Skeletal muscle satellite cell (primary cell): ENCODE results near the gene SLCO1A2.

Experiments used
- H3K27me3 ChIP-seq: 2 replicates; pipeline ENCODE4 v1.7.0; 2013; ENCODE audit warnings: low read length; ENCODE audit not compliant: control insufficient read depth, insufficient read depth
- H3K36me3 ChIP-seq: 2 replicates; pipeline ENCODE4 v1.7.0; 2013; ENCODE audit warnings: mild to moderate bottlenecking, control low read depth, low read length; ENCODE audit not compliant: insufficient read depth
- H3K4me1 ChIP-seq: 2 replicates; pipeline ENCODE4 v1.7.0; 2013; ENCODE audit warnings: low read length; ENCODE audit not compliant: control insufficient read depth, insufficient read depth
- H3K4me2 ChIP-seq: 2 replicates; pipeline ENCODE4 v1.7.0; 2013; ENCODE audit warnings: mild to moderate bottlenecking, low read length
- H3K4me3 ChIP-seq: 2 replicates; pipeline ENCODE4 v1.7.0; 2013; ENCODE audit warnings: low read length
- H3K9ac ChIP-seq: 2 replicates; pipeline ENCODE4 v1.7.0; 2013; ENCODE audit warnings: mild to moderate bottlenecking, low read depth, low read length, moderate library complexity
- H3K9me3 ChIP-seq: replicated peaks from 2 replicates; pipeline ENCODE4 v1.7.0; 2013; ENCODE audit warnings: mild to moderate bottlenecking, control low read depth, low read length

Gene SLCO1A2

DNA sequence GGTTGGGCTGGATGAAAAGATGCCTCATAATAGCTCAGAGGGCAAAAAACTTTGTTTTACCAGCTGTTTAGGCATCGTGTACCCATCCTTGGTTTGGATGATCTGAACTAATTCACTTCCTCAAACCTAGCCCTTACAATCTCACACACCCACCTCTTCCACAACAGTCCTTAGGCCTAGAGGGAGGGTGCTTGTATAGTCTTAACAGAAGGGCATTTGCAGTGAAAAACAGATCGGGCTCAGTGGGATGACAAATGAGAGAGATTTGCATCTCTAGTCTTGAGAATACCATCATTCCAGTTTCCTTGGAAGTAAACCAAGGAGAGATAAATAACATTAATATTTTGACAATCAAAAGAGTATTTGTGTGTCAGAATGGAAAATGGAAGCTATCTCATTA lies 11.0 kb downstream of the SLCO1A2 start:
- Histone ChIP-seq H3K27me3 (no peaks in the 10 kb centered on the region), H3K4me1 (no peaks in the 10 kb centered on the region), H3K36me3 (no peaks in the 10 kb centered on the region), H3K9ac (no peak overlapping the region), H3K4me2 (no peak overlapping the region), H3K4me3 (no peak overlapping the region), H3K9me3 (no peaks in the 10 kb centered on the region)

- Histone ChIP-seq H3K27me3 (no peaks in the 10 kb centered on the region), H3K36me3 (no peaks in the 10 kb centered on the region), H3K9ac (no peak overlapping the region), H3K4me1 (peaks cover 6% of the 10 kb centered on the region), H3K4me3 (no peak overlapping the region), H3K4me2 (no peak overlapping the region), H3K9me3 (no peaks in the 10 kb centered on the region)
Measured at GRCh38 chr12:21308785-21309184, 25.9 kb downstream of the SLCO1A2 start.

- Histone ChIP-seq H3K36me3 (no peaks in the 10 kb centered on the region), H3K27me3 (no peaks in the 10 kb centered on the region), H3K4me3 (no peak overlapping the region), H3K9ac (no peak overlapping the region), H3K9me3 (no peaks in the 10 kb centered on the region), H3K4me2 (no peak overlapping the region), H3K4me1 (peaks cover 13% of the 10 kb centered on the region)
Measured at GRCh38 chr12:21305661-21306060, 29.1 kb downstream of the SLCO1A2 start.

- no peak overlapping the region for H3K4me3 ChIP-seq
- peaks cover 13% of the 10 kb centered on the region for H3K4me1 ChIP-seq
Measured at GRCh38 chr12:21300632-21301031, 34.1 kb downstream of the SLCO1A2 start.

DNA sequence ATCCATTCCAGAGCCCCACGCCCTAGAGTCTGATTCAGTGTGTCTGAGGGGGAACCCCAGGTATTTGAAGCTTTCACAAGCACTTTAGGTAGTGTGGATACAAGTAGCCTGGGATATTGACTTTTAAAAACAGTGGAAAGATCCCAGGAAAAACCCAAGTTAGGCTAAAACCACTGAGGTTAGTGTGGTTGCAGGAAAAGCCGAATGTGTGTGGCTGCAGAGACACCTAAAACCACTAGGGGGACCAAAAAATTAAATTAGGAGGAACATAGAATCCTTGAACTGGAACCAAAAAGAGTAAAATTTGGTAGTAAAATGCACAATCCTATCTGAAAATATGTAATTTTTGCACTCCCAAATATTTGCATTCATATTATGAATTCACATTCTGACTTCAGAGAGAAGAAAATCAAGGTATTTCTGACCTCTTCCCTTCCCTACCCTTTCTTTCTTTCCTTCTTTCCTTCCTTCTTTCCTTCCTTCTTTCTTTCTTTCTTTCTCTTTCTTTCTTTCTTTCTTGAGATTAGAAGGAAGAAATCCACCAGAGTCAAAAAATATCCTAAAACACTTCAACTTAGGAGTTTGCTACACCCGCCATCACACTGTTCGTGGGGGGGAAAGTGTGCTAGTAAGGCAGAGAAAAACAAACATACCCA lies 37.8 kb downstream of the SLCO1A2 start:
- no peak overlapping the region for H3K4me2 ChIP-seq
- no peaks in the 10 kb centered on the region for H3K9me3 ChIP-seq
- H3K36me3 ChIP-seq: no peaks in the 10 kb centered on the region
- no peak overlapping the region for H3K9ac ChIP-seq
- no peak overlapping the region for H3K4me3 ChIP-seq
- H3K4me1 ChIP-seq: peaks cover 7% of the 10 kb centered on the region
- H3K27me3 ChIP-seq: no peaks in the 10 kb centered on the region

More at GRCh38 chr12:21300632-21301031, 34.1 kb downstream of the SLCO1A2 start:
- H3K4me2 ChIP-seq: no peak overlapping the region
- H3K27me3 ChIP-seq: no peaks in the 10 kb centered on the region
- H3K9ac ChIP-seq: no peak overlapping the region
- H3K36me3 ChIP-seq: no peaks in the 10 kb centered on the region
- no peaks in the 10 kb centered on the region for H3K9me3 ChIP-seq

GRCh38 chr12:21296348-21296747 lies 38.4 kb downstream of the SLCO1A2 start:
- no peaks in the 10 kb centered on the region for H3K36me3 ChIP-seq

GRCh38 chr12:21294176-21294575 lies 40.5 kb downstream of the SLCO1A2 start:
- no peaks in the 10 kb centered on the region for H3K27me3 ChIP-seq
- H3K36me3 ChIP-seq: no peaks in the 10 kb centered on the region
- H3K9me3 ChIP-seq: no peaks in the 10 kb centered on the region
- no peak overlapping the region for H3K4me2 ChIP-seq
- no peak overlapping the region for H3K4me3 ChIP-seq
- no peaks in the 10 kb centered on the region for H3K4me1 ChIP-seq
- no peak overlapping the region for H3K9ac ChIP-seq

More at GRCh38 chr12:21296348-21296747, 38.4 kb downstream of the SLCO1A2 start:
- Histone ChIP-seq H3K4me2 (no peak overlapping the region), H3K9me3 (no peaks in the 10 kb centered on the region), H3K9ac (no peak overlapping the region), H3K4me3 (no peak overlapping the region), H3K27me3 (no peaks in the 10 kb centered on the region), H3K4me1 (peaks cover 1% of the 10 kb centered on the region)

GRCh38 chr12:21292111-21292510 lies 42.6 kb downstream of the SLCO1A2 start:
- Histone ChIP-seq H3K36me3 (no peaks in the 10 kb centered on the region), H3K4me3 (no peak overlapping the region), H3K4me1 (no peaks in the 10 kb centered on the region), H3K9ac (no peak overlapping the region), H3K9me3 (no peaks in the 10 kb centered on the region), H3K27me3 (no peaks in the 10 kb centered on the region), H3K4me2 (no peak overlapping the region)

DNA sequence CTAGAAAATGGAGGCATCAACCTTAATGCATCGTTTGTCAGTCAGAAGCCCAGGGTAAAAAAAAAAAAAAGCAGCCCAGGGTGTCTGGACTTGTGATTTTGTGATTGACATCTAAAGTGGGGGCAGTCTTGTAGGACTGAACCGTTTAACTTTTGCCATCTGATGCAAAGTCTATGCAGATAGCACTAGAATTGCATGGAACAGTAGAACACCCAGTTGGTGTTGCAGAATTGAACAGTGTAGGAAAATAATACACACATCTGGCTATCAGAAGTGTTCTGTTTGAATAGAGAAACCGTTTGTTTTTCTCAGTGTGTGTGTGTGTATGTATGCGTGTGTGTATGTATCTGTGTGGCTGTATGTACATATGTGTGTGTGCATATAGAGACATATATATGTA lies 45.0 kb downstream of the SLCO1A2 start:
- no peak overlapping the region for H3K4me2 ChIP-seq
- no peaks in the 10 kb centered on the region for H3K36me3 ChIP-seq
- no peaks in the 10 kb centered on the region for H3K9me3 ChIP-seq
- no peaks in the 10 kb centered on the region for H3K27me3 ChIP-seq
- no peak overlapping the region for H3K9ac ChIP-seq
- no peaks in the 10 kb centered on the region for H3K4me1 ChIP-seq
- H3K4me3 ChIP-seq: no peak overlapping the region

GRCh38 chr12:21276826-21277225 lies 57.9 kb downstream of the SLCO1A2 start:
- Histone ChIP-seq H3K27me3 (no peaks in the 10 kb centered on the region), H3K9ac (no peak overlapping the region), H3K9me3 (no peaks in the 10 kb centered on the region), H3K4me3 (no peak overlapping the region), H3K36me3 (no peaks in the 10 kb centered on the region), H3K4me2 (no peak overlapping the region), H3K4me1 (no peaks in the 10 kb centered on the region)

- H3K4me2 ChIP-seq: no peak overlapping the region
- H3K27me3 ChIP-seq: no peaks in the 10 kb centered on the region
- H3K4me3 ChIP-seq: no peak overlapping the region
- no peaks in the 10 kb centered on the region for H3K9me3 ChIP-seq
- H3K36me3 ChIP-seq: no peaks in the 10 kb centered on the region
- H3K9ac ChIP-seq: no peak overlapping the region
- H3K4me1 ChIP-seq: peaks cover 5% of the 10 kb centered on the region
Measured at GRCh38 chr12:21265932-21266331, 68.8 kb downstream of the SLCO1A2 start.

DNA sequence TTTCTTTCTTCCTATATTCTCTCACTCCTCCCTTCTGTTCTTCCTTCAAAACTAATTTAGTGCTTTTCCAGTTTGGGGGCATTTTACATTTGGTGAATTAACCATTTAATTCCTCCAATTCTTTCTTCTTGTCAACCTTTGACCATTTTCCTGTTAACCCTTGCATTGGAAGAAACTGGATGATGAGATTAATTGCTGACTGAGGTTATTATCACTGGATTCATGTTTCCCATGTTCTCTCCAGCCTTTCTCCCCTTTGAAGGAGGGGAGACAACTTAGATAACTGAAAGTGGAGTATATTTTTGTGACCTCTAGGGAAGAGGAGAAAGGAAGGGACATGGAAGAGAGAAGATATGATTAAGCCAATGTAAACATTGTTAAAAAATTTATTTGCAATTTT lies 70.5 kb downstream of the SLCO1A2 start:
- peaks cover 5% of the 10 kb centered on the region for H3K4me1 ChIP-seq
- no peak overlapping the region for H3K4me2 ChIP-seq
- H3K9me3 ChIP-seq: no peaks in the 10 kb centered on the region

More for the DNA sequence above, 70.5 kb downstream of the SLCO1A2 start:
- Histone ChIP-seq H3K9ac (no peak overlapping the region), H3K27me3 (no peaks in the 10 kb centered on the region), H3K4me3 (no peak overlapping the region), H3K36me3 (no peaks in the 10 kb centered on the region)
